Stimulated activated CD8-positive, alpha-beta memory T cell treated with anti-CD3 and anti-CD28 coated beads, Interleukin-15, amount 100 ng/mL, for 24 hours (primary cell): Measurements from ENCODE around the gene SLC35E3.

Source experiments
- DNase-seq: peaks from one replicate; pipeline ENCODE4 v3.0.0-alpha.2; 2020; ENCODE audit warnings: low read depth

Gene SLC35E3

GRCh38 chr12:68771223-68771925 is 25.4 kb downstream of the SLC35E3 start:
- no peak for DNase-seq

DNA sequence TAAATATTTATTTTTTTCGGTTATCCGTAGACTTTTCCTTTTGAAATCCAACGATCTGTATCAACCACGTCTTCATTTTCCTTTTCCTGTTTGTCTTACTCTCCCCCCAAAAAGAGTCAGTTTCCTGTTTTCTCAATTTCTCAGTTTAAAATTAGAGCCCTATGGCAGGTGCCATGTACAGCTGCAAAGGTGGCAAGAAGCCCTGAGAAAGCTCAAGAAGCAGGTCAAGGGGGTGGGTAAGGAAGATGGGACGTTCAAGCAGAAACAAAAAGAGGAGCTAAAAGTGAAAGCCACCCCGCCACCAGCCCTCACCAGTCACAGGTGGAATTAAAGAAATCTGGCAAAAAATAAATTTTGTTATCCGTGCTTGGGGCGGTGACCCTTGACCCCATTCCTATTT is 26.7 kb downstream of the SLC35E3 start:
- DNase-seq: no peak

DNA sequence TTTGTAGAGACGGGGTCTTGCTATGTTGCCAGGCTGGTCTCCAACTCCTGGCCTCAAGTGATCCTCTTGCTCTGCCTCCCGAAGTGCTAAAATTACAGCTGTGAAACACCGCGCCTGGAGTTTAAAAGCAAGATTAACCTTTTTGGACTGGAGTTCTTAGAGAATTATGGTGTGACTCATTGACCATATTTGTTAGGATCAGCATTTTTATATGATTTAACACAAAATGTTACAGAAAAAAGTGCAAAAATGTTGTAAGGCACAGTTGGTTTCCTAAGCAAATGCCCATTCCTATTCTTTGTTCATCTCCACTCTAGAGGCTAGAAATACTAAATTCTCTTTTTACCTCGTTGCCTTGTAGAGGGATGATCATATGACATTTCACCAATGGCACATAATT is 27.6 kb downstream of the SLC35E3 start:
- no peak for DNase-seq

- no peak for DNase-seq
These were observed 29.2 kb downstream of the SLC35E3 start for GRCh38 chr12:68775121-68775630.

- DNase-seq: no peak
These were observed 31.1 kb downstream of the SLC35E3 start for GRCh38 chr12:68776976-68777610.

- DNase-seq: no peak
These were observed 33.3 kb downstream of the SLC35E3 start for GRCh38 chr12:68779280-68779679.

DNA sequence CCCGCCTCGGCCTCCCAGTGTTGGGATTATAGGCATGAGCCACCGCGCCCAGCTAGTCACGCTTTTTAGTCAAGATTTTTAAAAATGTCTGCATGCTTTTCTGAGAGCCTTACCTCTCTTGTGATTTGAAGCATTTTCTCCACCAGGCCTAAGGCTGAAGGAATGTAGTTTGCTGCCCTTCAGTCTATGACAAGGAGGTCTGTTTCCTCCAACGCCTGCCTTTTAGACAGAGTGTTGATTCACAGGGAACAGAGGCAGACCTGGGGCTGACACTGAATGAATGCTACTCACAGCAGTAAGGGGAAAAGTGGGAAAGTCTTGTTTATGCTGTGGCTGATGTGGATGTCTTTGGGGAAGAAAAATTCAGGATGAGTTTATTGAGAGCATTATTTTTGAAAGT is 34.8 kb downstream of the SLC35E3 start:
- no peak for DNase-seq

GRCh38 chr12:68781728-68782127 is 35.8 kb downstream of the SLC35E3 start:
- DNase-seq: no peak

GRCh38 chr12:68784015-68784414 is 38.0 kb downstream of the SLC35E3 start:
- no peak for DNase-seq

DNA sequence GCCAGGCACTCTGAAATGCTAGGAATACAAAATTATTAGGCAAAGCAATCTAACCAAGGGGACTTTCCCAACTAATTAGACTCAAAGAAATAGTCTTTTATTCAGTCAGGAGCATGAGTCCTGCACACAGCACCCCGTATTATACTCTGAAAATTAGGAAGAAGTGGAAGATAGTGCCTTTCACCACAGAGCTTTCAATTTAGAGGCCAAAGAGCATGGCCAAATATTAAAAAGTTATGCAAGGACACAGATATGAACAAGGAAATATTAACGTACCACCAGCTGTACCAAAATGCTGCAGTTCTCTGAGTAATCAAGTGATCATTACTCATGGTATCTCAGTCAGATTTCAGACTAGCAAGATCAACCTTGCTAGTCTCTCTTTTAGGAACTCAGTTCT is 39.4 kb downstream of the SLC35E3 start:
- no peak for DNase-seq

DNA sequence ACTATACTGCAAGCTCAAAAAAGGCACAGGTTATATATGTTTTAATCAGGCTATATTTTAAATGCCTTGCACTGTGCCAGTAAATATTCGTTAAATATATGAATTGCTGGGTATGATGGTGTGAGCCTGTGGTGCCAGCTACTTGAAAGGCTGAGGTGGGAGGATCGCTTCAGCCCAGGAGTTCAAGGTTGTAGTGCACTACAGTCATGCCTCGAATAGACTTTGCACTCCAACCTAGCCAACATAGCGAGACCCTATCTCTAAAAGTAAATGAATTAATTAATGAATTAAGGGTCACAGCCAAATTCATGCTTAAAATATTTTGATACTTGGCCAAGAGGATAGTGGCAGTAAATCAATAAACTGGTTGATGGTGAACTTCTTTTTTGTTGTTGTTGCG is 39.8 kb downstream of the SLC35E3 start:
- no peak for DNase-seq

- DNase-seq: no peak
These were observed 41.0 kb downstream of the SLC35E3 start for GRCh38 chr12:68786929-68787328.

DNA sequence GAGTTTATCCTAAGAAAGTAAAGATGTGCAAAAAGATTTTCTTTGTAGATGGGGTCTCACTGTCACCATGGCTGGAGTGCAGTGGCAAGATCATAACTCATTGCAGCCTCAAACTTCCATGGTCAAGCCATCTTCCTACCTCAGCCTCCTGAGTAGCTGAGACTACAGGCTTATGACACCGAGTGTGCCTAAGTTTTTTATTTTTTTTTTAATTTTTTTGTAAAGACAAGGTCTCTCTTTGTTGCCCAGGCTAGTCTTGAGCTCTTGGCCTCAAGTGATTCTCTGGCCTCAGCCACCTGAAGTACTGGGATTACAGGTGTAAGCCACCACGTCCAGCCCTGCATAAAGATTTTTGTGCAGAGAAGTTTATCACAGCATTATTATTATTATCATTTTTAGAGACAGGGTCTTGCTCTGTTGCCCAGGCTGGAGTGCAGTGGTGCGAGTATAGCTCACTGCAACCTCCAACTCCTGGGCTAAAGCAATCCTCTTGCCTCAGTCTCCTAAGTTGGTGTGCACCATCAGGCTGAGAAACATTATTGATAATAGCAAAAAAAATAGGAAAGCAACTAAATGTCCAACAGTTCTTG is 42.7 kb downstream of the SLC35E3 start:
- DNase-seq: no peak

DNA sequence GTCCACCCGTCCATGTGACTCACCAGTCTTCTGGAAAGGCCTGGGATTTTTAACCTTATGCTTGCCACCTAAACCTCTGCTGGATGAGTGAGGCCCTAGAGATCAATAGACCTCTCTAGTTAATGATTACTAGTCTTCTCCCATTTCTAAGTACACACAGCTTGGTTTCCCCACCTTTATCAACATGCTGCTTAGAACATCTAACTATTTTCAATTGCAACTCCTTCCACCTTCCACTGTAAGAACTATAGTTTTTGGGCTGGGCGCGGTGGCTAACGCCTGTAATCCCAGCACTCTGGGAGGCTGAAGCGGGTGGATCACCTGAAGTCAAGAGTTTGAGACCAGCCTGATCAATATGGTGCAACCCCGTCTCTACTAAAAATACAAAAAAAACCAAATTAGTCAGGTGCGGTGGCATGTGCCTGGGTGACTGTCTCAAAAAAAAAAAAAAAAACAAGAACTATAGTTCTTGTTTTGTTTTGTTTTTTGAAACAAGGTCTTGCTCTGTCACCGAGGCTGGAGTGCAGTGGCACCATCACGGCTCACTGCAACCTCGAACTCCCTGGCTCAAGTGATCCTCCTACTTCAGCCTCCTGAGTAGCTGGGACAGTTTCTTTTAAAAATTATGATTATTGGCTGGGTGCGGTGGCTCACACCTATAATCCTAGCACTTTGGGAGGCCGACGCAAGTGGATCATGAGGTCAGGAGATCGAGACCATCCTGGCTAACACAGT is 43.3 kb downstream of the SLC35E3 start:
- DNase-seq: no peak

DNA sequence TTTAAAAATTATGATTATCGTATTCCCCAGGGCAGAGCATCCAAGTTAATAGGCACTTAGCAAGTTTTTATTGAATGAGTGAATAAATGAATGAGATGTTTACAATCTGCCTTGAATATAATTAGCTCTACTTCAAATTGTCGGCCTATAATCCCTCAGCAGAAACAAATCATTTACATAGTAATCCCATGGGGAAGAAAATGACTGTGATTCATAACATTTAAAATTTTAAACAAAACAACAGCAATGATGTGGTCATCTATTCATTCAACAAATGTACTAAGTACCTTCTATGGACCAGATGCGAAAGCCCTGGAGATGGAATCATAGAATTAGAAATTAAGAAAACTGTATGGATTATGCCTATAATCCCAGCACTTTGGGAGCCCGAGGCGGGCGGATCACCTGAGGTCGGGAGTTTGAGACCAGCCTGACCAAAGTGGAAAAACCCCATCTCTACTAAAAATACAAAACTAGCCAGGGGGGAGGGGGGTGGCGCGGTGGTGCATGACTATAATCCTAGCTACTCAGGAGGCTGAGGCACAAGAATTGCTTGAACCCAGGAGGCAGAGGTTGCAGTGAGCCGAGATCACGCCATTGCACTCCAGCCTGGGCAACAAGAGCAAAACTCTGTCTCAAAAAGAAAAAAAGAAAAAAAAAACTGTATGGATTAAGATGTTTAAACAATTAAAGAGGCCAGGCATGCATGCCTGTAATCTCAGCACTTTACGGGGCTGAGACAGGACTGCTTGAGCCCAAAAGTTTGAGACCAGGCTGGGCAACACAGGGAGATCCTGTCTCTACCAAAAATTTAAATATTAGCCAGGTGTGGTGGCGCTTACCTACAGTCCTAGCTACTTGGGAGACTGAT is 44.3 kb downstream of the SLC35E3 start:
- DNase-seq: no peak

GRCh38 chr12:68790952-68791234 is 44.9 kb downstream of the SLC35E3 start:
- DNase-seq: no peak

- DNase-seq: no peak
These were observed 46.0 kb downstream of the SLC35E3 start for GRCh38 chr12:68791897-68792481.

- no peak for DNase-seq
These were observed 47.0 kb downstream of the SLC35E3 start for GRCh38 chr12:68792952-68793351.

DNA sequence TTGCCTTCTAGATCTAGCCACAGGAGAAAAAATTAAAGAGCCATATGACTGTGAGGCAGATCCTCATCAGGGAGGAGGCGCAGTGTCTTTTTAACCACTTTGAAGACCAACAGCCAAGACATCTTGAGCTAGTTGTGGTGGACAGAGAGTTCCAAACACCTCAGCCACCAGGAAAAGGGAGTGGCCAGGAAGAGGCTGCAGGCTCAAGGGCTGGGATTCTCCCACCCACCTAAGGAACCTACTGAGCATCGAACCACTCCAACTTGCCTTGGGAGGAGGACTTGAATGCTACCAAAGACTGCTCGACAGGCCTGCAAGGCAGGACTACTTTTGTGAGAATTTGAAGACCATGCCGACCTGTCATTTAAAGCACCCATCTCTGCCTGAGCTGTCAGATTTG is 47.5 kb downstream of the SLC35E3 start:
- no peak for DNase-seq

- no peak for DNase-seq
These were observed 48.1 kb downstream of the SLC35E3 start for GRCh38 chr12:68793975-68794652.

DNA sequence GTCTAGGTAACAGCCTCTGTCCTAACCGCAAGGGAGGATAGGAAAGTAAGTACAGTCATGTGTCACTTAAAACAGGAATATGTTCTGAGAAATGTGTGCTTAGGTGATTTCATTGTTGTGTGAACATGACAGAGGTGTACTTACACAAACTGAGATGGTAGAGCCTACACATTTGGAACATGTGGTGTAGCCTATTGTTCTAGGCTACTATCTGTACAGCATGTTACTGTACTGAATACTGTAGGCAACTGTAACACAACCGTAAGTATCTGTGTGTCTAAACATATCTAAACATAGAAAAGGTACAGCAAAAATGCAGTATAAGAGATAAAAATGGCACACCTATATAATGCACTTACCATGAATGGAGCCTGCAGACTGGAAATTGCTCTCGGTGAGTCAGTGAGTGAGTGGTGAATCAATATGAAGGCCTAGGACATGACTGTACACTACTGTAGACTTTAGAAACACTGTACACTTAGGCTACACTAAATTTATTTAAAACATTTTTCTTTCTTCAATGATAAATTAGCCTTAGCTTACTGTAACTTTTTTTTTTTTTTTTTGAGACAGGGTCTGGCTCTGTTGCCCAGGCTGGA is 48.8 kb downstream of the SLC35E3 start:
- DNase-seq: no peak
